Osteoblast (primary cell): ENCODE measurements around the gene CCSER1. TPM values are rescaled to one million over a fixed set of nuclear protein-coding genes. Genes with fewer than 3 reads are reported as not detected.

ENCODE experiments used
- DNase-seq: peaks from one replicate; pipeline ENCODE4 v3.0.0; 2011; ENCODE audit warnings: low spot score, mixed read lengths; ENCODE audit not compliant: insufficient read length; ENCODE audit errors: missing footprints
- H2AFZ ChIP-seq: 2 replicates; pipeline ENCODE4 v1.6.0; 2011; ENCODE audit warnings: mild to moderate bottlenecking, low read length
- H3K27ac ChIP-seq: 2 replicates; pipeline ENCODE4 v1.5.1; 2011; ENCODE audit warnings: mild to moderate bottlenecking, low read depth, low read length, moderate library complexity
- H3K27me3 ChIP-seq: 2 replicates; pipeline ENCODE4 v1.6.0; 2012; ENCODE audit warnings: mild to moderate bottlenecking, control low read depth, inconsistent platforms, low read length, moderate library complexity; ENCODE audit not compliant: insufficient read depth
- H3K36me3 ChIP-seq: 2 replicates; pipeline ENCODE4 v1.5.1; 2011; ENCODE audit warnings: mild to moderate bottlenecking, low read length, control low read depth, moderate library complexity; ENCODE audit not compliant: insufficient read depth
- H3K4me1 ChIP-seq: 2 replicates; pipeline ENCODE4 v1.5.1; 2011; ENCODE audit warnings: mild to moderate bottlenecking, low read length, control low read depth, moderate library complexity; ENCODE audit not compliant: insufficient read depth
- H3K4me2 ChIP-seq: 2 replicates; pipeline ENCODE4 v1.6.0; 2011; ENCODE audit warnings: mild to moderate bottlenecking, low read length; ENCODE audit not compliant: insufficient read depth
- H3K4me3 ChIP-seq: fragments of 200-600 bp; sonication (generic); 3 replicates; pipeline ENCODE4 v1.5.1; 2012; ENCODE audit warnings: mild to moderate bottlenecking, low read length, inconsistent platforms; ENCODE audit not compliant: insufficient read depth
- H3K79me2 ChIP-seq: 2 replicates; pipeline ENCODE4 v1.6.0; 2012; ENCODE audit warnings: mild to moderate bottlenecking, low read length, control low read depth, inconsistent platforms; ENCODE audit not compliant: insufficient read depth
- H3K9me3 ChIP-seq: 2 replicates; pipeline ENCODE4 v1.5.1; 2011; ENCODE audit warnings: low read depth, low read length, control low read depth
- H4K20me1 ChIP-seq: 2 replicates; pipeline ENCODE4 v1.6.0; 2012; ENCODE audit warnings: mild to moderate bottlenecking, low read length, control low read depth; ENCODE audit not compliant: insufficient read depth
- total RNA-seq: library from RNA; depleted of rRNA; stranded (reverse); fragments of >200 nt; gene quantifications from 2 replicates; pipeline ENCODE4 v1.2.3, GENCODE V29; 2012
- TF ChIP-seq, protein P1 (sequence below): IDR thresholded peaks from 2 replicates; pipeline ENCODE4 v1.5.1; 2011; ENCODE audit warnings: mild to moderate bottlenecking, low read depth, low read length, moderate library complexity; ENCODE audit errors: extremely low read depth

Gene CCSER1
- total RNA-seq, 1 donor: under 0.01 TPM

GRCh38 chr4:90137555-90137954 is 10.4 kb downstream of the CCSER1 start:
- Histone ChIP-seq H3K36me3 (no peaks in the 10 kb centered on the region), H3K4me1 (no peaks in the 10 kb centered on the region), H3K4me2 (no peak overlapping the region), H3K27me3 (no peaks in the 10 kb centered on the region), H3K79me2 (no peaks in the 10 kb centered on the region), H2AFZ (no peak overlapping the region), H3K9me3 (no peaks in the 10 kb centered on the region), H3K4me3 (no peak overlapping the region), H3K27ac (no peak overlapping the region), H4K20me1 (no peaks in the 10 kb centered on the region)
- DNase-seq: no peak
- TF ChIP-seq, protein P1, sequence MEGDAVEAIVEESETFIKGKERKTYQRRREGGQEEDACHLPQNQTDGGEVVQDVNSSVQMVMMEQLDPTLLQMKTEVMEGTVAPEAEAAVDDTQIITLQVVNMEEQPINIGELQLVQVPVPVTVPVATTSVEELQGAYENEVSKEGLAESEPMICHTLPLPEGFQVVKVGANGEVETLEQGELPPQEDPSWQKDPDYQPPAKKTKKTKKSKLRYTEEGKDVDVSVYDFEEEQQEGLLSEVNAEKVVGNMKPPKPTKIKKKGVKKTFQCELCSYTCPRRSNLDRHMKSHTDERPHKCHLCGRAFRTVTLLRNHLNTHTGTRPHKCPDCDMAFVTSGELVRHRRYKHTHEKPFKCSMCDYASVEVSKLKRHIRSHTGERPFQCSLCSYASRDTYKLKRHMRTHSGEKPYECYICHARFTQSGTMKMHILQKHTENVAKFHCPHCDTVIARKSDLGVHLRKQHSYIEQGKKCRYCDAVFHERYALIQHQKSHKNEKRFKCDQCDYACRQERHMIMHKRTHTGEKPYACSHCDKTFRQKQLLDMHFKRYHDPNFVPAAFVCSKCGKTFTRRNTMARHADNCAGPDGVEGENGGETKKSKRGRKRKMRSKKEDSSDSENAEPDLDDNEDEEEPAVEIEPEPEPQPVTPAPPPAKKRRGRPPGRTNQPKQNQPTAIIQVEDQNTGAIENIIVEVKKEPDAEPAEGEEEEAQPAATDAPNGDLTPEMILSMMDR: no peak

DNA sequence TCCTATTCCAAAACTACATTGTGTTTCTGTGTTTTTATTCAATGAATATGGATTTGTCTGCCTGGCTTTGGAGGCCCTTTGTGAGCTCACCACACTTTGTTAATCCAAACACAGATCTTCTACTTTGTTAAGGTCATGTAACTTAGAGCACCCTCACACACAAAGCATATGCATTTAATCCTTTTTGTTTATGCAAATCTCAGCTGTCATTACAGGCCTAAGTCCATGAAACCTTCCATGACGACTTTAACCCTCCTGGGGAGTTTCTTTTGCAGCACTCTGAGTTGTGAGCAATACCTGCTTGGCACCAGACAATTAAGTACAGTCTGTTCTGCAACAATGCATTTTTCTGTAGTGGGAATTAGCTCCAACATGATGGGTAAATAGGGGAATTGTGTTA is 14.9 kb downstream of the CCSER1 start:
- no peaks in the 10 kb centered on the region for H3K27me3 ChIP-seq
- H3K36me3 ChIP-seq: no peaks in the 10 kb centered on the region
- H2AFZ ChIP-seq: no peak overlapping the region
- H3K4me3 ChIP-seq: no peak overlapping the region
- H3K9me3 ChIP-seq: no peaks in the 10 kb centered on the region
- H3K4me1 ChIP-seq: no peaks in the 10 kb centered on the region
- H3K27ac ChIP-seq: no peak overlapping the region
- no peaks in the 10 kb centered on the region for H4K20me1 ChIP-seq
- no peak overlapping the region for H3K4me2 ChIP-seq
- DNase-seq: peak; percentile 9
- no peaks in the 10 kb centered on the region for H3K79me2 ChIP-seq
- TF ChIP-seq, protein P1: no peak

DNA sequence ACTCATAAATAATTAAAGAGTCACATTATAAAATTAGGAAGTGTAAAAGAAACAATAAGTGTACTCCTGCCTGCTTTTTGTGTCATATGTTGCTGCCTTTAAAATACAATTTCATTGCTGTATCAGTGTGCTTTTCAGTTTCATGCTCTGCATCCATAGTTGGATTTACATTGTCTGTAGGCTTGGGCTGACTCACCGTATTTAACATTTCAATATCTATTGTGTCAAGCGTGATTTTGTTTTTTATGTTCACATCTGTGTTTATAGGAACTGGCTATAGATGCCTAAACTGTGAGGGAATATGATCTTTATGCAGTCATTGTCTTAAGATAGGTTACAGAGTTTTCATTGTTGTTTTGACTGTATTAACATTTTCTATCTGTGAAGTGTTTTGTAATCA is 18.1 kb downstream of the CCSER1 start:
- Histone ChIP-seq H2AFZ (no peak overlapping the region), H3K4me1 (no peaks in the 10 kb centered on the region), H4K20me1 (no peaks in the 10 kb centered on the region), H3K27ac (no peak overlapping the region), H3K79me2 (no peaks in the 10 kb centered on the region), H3K4me3 (no peak overlapping the region), H3K36me3 (no peaks in the 10 kb centered on the region), H3K27me3 (no peaks in the 10 kb centered on the region), H3K9me3 (peaks cover 2% of the 10 kb centered on the region), H3K4me2 (no peak overlapping the region)
- TF ChIP-seq, protein P1: no peak
- DNase-seq: no peak

DNA sequence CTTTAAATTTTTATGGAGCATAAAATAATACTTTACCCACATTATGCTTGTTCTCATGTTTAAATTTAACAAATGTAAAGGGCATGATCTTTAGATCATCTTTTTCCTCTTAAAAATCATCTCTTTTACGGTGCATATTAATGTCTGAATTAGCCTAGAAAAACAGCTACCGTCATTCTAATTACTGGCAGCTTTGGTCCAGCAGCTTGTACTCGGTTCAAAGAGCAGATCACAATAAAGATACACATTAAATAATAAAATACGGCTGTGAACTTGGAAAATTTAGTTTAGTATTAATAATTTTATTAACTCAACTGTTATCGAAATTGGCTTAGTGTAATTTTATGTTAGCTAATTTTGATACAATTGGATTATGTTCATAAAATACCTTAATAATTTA is 19.1 kb downstream of the CCSER1 start:
- H3K4me2 ChIP-seq: no peak overlapping the region
- H3K4me1 ChIP-seq: no peaks in the 10 kb centered on the region
- no peaks in the 10 kb centered on the region for H3K36me3 ChIP-seq
- H3K27ac ChIP-seq: no peak overlapping the region
- no peaks in the 10 kb centered on the region for H3K79me2 ChIP-seq
- H4K20me1 ChIP-seq: no peaks in the 10 kb centered on the region
- DNase-seq: no peak
- no peak overlapping the region for H2AFZ ChIP-seq
- H3K9me3 ChIP-seq: peaks cover 2% of the 10 kb centered on the region
- H3K27me3 ChIP-seq: no peaks in the 10 kb centered on the region
- TF ChIP-seq, protein P1: no peak
- H3K4me3 ChIP-seq: no peak overlapping the region
